Tibial artery (tissue), 4 donors: Measurements from ENCODE around the gene SUMO2.
"Not testable (repeated sequence)": the region's sequence is repeated elsewhere in the genome, so short reads cannot be mapped to it uniquely, and the experiment has no call there.

Experiments used
- DNase-seq, 2 donors: peaks; one replicate each; pipeline ENCODE4 v3.0.0-alpha.2; 2019
- H3K27ac ChIP-seq, 2 donors: fragments of 200-600 bp; sonication (generic) in 1 of 2; 1 replicate in 1 of 2; 2 replicates in 1 of 2; pipeline ENCODE4 v1.5.1; 2018 to 2019; ENCODE audit warnings: mild to moderate bottlenecking in 1 of 2
- H3K27me3 ChIP-seq, 2 donors: fragments of 200-600 bp; sonication (generic) in 1 of 2; one replicate each; pipeline versions ENCODE4 v1.5.1 to v1.6.0; 2016 to 2019
- H3K36me3 ChIP-seq, 3 donors: fragments of 200-600 bp; sonication (generic) in 2 of 3; one replicate each; pipeline ENCODE4 v1.5.1; 2016 to 2019; ENCODE audit warnings: mild to moderate bottlenecking in 2 of 3
- H3K4me1 ChIP-seq, 4 donors: fragments of 200-600 bp; sonication (generic) in 2 of 4; 1 replicate in 3 of 4; 2 replicates in 1 of 4; pipeline ENCODE4 v1.5.1; 2016 to 2019
- H3K4me3 ChIP-seq, 2 donors: fragments of 200-600 bp; sonication (generic) in 1 of 2; 1 replicate in 1 of 2; 2 replicates in 1 of 2; pipeline ENCODE4 v1.5.1; 2018 to 2019; ENCODE audit warnings: mild to moderate bottlenecking in 2 of 2
- H3K9me3 ChIP-seq, 3 donors: fragments of 200-600 bp; sonication (generic) in 1 of 3; one replicate each; pipeline ENCODE4 v1.5.1; 2016 to 2019
- CTCF ChIP-seq, 2 experiments: fragments of 200-600 bp in 1 of 2; fragments of 450-650 bp in 1 of 2; IDR thresholded peaks; one replicate each; pipeline ENCODE4 v1.5.1; 2017 to 2019; ENCODE audit warnings: antibody characterized with exemption in 2 of 2, mild to moderate bottlenecking in 1 of 2, moderate library complexity in 1 of 2
- intact Hi-C: fragments of 100-400 bp; cut with DNase I; formaldehyde crosslinking; loops from one replicate; pipeline ENCODE4 v1.15.0; 2023; ENCODE audit warnings: low total_unique reads

Gene SUMO2

GRCh38 chr17:75207760-75208159 lies 25.0 kb upstream of the SUMO2 start:
- Histone ChIP-seq H3K9me3 (no peaks in the 10 kb centered on the region), H3K4me3 (no peak overlapping the region), H3K27me3 (no peaks in the 10 kb centered on the region), H3K27ac (no peak overlapping the region), H3K36me3 (peaks cover 27 to 43% (median 32%) of the 10 kb centered on the region in 3 donors), H3K4me1 (peaks cover 0 to 24% (median 12%) of the 10 kb centered on the region in 4 donors)
- no peak for TF ChIP-seq CTCF (IDR thresholded peaks at IDR 0.05)
- intact Hi-C loops, result loop anchor here (10.0 kb wide), 2 partner anchors 93 to 243 kb away; no protein-coding TSS in a partner anchor
- no peak for DNase-seq

DNA sequence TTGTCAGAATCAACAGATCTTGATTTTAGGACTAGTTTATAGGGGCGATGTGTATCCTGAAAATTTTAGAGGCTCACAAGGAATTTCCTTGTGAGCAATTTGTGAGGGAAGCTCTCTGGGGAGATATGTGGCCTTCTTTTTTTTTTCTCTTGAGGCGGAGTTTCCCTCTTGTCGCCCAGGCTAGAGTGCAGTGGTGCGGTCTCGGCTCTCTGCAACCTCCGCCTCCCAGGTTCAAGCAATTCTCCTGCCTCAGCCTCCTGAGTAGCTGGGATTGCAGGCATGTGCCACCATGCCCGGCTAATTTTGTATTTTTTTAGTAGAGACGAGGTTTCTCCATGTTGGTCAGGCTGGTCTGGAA lies 24.3 kb upstream of the SUMO2 start:
- intact Hi-C loops, result loop anchor here (10.0 kb wide), 2 partner anchors 92 to 242 kb away; no protein-coding TSS in a partner anchor

DNA sequence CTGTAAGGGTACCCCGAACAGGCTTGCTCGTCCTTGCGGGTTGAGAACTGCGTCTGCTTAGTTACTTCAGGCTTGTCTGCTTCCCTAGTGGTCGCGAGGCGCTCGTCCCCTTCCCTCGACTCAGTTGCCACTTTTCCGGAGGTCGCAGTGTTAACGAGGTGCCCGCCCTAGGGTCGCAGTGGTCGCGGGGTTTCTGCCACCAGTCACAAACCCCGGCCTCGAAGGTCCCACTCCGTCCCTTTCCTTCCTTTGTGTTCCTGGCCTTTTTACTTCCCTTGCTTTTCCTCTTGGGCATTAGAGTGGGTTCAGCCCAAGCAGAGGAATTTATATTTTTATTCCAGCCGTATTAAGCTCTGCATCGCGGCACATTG lies 23.0 kb upstream of the SUMO2 start:
- DNase-seq, result no peak

More for the DNA sequence above, 24.3 kb upstream of the SUMO2 start:
- not testable (repeated sequence) for H3K9me3 ChIP-seq, H3K27me3 ChIP-seq, H3K27ac ChIP-seq, H3K4me3 ChIP-seq, DNase-seq
- Histone ChIP-seq H3K4me1 (peaks cover 0 to 24% (median 12%) of the 10 kb centered on the region in 4 donors), H3K36me3 (peaks cover 20 to 37% (median 26%) of the 10 kb centered on the region in 3 donors)

GRCh38 chr17:75205037-75205792 lies 22.5 kb upstream of the SUMO2 start, which contains the start of gene NUP85:
Gene NUP85 (plus strand): TSS chr17:75205679. CDS start chr17:75205762, 83 bp downstream.
- H3K36me3 ChIP-seq, result peaks cover 8 to 19% (median 12%) of the 10 kb centered on the region in 3 donors
- H3K27ac ChIP-seq, result peak within 1 kb of the TSS; percentile 89 to 92
- H3K4me3 ChIP-seq, result peak within 1 kb of the TSS; percentile 81 to 92
- H3K4me1 ChIP-seq, result peaks cover 0 to 24% (median 12%) of the 10 kb centered on the region in 4 donors
- H3K9me3 ChIP-seq, result no peaks in the 10 kb centered on the region
- peak; percentile 89 to 96 for DNase-seq
- H3K27me3 ChIP-seq, result no peaks in the 10 kb centered on the region
- no peak for TF ChIP-seq CTCF (IDR thresholded peaks at IDR 0.05)
- intact Hi-C loops, result loop anchor here (2.0 to 10.0 kb wide), 3 partner anchors 22 to 240 kb away; partner anchors contain the start of gene SUMO2

More for the DNA sequence above, 23.0 kb upstream of the SUMO2 start:
- intact Hi-C loops, result loop anchor here (2.0 to 10.0 kb wide), 3 partner anchors 23 to 241 kb away; partner anchors contain the start of gene SUMO2
- peak overlapping the region; percentile 81 to 92 for H3K4me3 ChIP-seq
- H3K27ac ChIP-seq, result peak overlapping the region; percentile 89 to 92
- peaks cover 11 to 24% (median 18%) of the 10 kb centered on the region in 3 donors for H3K36me3 ChIP-seq
- no peaks in the 10 kb centered on the region for H3K27me3 ChIP-seq
- peaks cover 0 to 24% (median 12%) of the 10 kb centered on the region in 4 donors for H3K4me1 ChIP-seq
- no peak for TF ChIP-seq CTCF (IDR thresholded peaks at IDR 0.05)
- H3K9me3 ChIP-seq, result no peaks in the 10 kb centered on the region

- Histone ChIP-seq H3K36me3 (no peaks in the 10 kb centered on the region), H3K27me3 (no peaks in the 10 kb centered on the region), H3K27ac (no peak overlapping the region), H3K9me3 (no peaks in the 10 kb centered on the region), H3K4me3 (no peak overlapping the region), H3K4me1 (peaks cover 0 to 5% (median 2%) of the 10 kb centered on the region in 4 donors)
- intact Hi-C loops, result loop anchor here (10.0 kb wide), 2 partner anchors 85 to 235 kb away; no protein-coding TSS in a partner anchor
- no peak for DNase-seq
- no peak for TF ChIP-seq CTCF (IDR thresholded peaks at IDR 0.05)
Observed at GRCh38 chr17:75199886-75200618, 17.3 kb upstream of the SUMO2 start.
